AG04450 (cell line): ENCODE measurements around the gene MYH11. TPM values are rescaled to one million over a fixed set of nuclear protein-coding genes. Genes with fewer than 3 reads are reported as not detected.

Experiments used
- CTCF ChIA-PET: fragments of 300-600, 350-600 bp; formaldehyde crosslinking; extraction: SDS; loops from one replicate; lab custom pipeline; 2022; ENCODE audit warnings: antibody characterized with exemption, inconsistent platforms; lab: Charles Lee
- POLR2A ChIA-PET: fragments of 350-600 bp; formaldehyde crosslinking; extraction: SDS; loops from one replicate; lab custom pipeline; 2021; ENCODE audit warnings: antibody characterized with exemption, inconsistent platforms; lab: Yijun Ruan, JAX
- DNase-seq: peaks from one replicate; pipeline ENCODE4 v3.0.0-alpha.2; 2011; ENCODE audit warnings: low read depth, low spot score
- H3K27ac ChIP-seq: one replicate; pipeline ENCODE4 v1.5.1; 2012; ENCODE audit warnings: low read depth, low read length, control low read depth
- H3K27me3 ChIP-seq: one replicate; pipeline ENCODE4 v1.6.0; 2012; ENCODE audit warnings: low read length; ENCODE audit not compliant: control insufficient read depth, insufficient read depth
- H3K4me3 ChIP-seq: 2 replicates; pipeline ENCODE4 v1.5.1; 2011; ENCODE audit warnings: mild to moderate bottlenecking, low read depth, low read length, control low read depth
- H3K9me3 ChIP-seq: 2 replicates; pipeline ENCODE4 v1.5.1; 2012; ENCODE audit warnings: low read length; ENCODE audit not compliant: control insufficient read depth, insufficient read depth
- polyA plus RNA-seq: library from polyadenylated mRNA; depleted of rRNA; stranded (reverse); fragments of >200 nt; gene quantifications from 2 replicates; pipeline ENCODE4 v1.2.3, GENCODE V29; 2011
- TF ChIP-seq, protein P1 (sequence below): IDR thresholded peaks from 2 replicates; pipeline ENCODE4 v1.5.1; 2011; ENCODE audit warnings: low read depth, low read length, control low read depth, inconsistent platforms

The MYH11 gene
- polyA plus RNA-seq, 1 experiment = 0.20 TPM

GRCh38 chr16:15714393-15715172 lies 142.2 kb downstream of the MYH11 start:
- TF ChIP-seq, protein P1, sequence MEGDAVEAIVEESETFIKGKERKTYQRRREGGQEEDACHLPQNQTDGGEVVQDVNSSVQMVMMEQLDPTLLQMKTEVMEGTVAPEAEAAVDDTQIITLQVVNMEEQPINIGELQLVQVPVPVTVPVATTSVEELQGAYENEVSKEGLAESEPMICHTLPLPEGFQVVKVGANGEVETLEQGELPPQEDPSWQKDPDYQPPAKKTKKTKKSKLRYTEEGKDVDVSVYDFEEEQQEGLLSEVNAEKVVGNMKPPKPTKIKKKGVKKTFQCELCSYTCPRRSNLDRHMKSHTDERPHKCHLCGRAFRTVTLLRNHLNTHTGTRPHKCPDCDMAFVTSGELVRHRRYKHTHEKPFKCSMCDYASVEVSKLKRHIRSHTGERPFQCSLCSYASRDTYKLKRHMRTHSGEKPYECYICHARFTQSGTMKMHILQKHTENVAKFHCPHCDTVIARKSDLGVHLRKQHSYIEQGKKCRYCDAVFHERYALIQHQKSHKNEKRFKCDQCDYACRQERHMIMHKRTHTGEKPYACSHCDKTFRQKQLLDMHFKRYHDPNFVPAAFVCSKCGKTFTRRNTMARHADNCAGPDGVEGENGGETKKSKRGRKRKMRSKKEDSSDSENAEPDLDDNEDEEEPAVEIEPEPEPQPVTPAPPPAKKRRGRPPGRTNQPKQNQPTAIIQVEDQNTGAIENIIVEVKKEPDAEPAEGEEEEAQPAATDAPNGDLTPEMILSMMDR = no peak
- POLR2A ChIA-PET = interaction anchor here (0.6 kb wide), 1 partner anchor 15 kb away, joined by 4 read pairs; no protein-coding TSS in a partner anchor
- DNase-seq = no peak
- Histone ChIP-seq H3K4me3 (no peak overlapping the region), H3K9me3 (no peaks in the 10 kb centered on the region; the same call in 1 of the 2 replicates), H3K27ac (no peak overlapping the region), H3K27me3 (no peaks in the 10 kb centered on the region)
- CTCF ChIA-PET = no interaction called here

GRCh38 chr16:15708997-15709396 lies 147.8 kb downstream of the MYH11 start:
- H3K4me3 ChIP-seq = no peak overlapping the region
- CTCF ChIA-PET = interaction anchor here (0.6 to 0.7 kb wide), 2 partner anchors 413 to 419 kb away, joined by 3 to 7 read pairs; no protein-coding TSS in a partner anchor
- DNase-seq = no peak
- POLR2A ChIA-PET = no interaction called here
- no peaks in the 10 kb centered on the region for H3K9me3 ChIP-seq
- no peaks in the 10 kb centered on the region for H3K27me3 ChIP-seq
- TF ChIP-seq, protein P1 = no peak
- H3K27ac ChIP-seq = no peak overlapping the region

GRCh38 chr16:15708096-15708495 lies 148.7 kb downstream of the MYH11 start:
- CTCF ChIA-PET = interaction anchor here (0.6 to 0.8 kb wide), 3 partner anchors 54 to 420 kb away, joined by 3 to 7 read pairs (median 6); partner anchors contain the start of gene MARF1
- TF ChIP-seq, protein P1 = no peak
- H3K9me3 ChIP-seq = no peaks in the 10 kb centered on the region
- POLR2A ChIA-PET = no interaction called here
- no peak overlapping the region for H3K4me3 ChIP-seq
- H3K27ac ChIP-seq = no peak overlapping the region
- DNase-seq = peak; percentile 29
- H3K27me3 ChIP-seq = no peaks in the 10 kb centered on the region

GRCh38 chr16:15707332-15707731 lies 149.5 kb downstream of the MYH11 start:
- Histone ChIP-seq H3K27me3 (no peaks in the 10 kb centered on the region), H3K9me3 (no peaks in the 10 kb centered on the region), H3K27ac (no peak overlapping the region), H3K4me3 (no peak overlapping the region)
- POLR2A ChIA-PET = no interaction called here
- TF ChIP-seq, protein P1 = no peak
- no peak for DNase-seq
- CTCF ChIA-PET = interaction anchor here (0.6 kb wide), 1 partner anchor 53 kb away, joined by 3 read pairs; no protein-coding TSS in a partner anchor

GRCh38 chr16:15705064-15705565 lies 151.7 kb downstream of the MYH11 start:
- H3K27me3 ChIP-seq = no peaks in the 10 kb centered on the region
- DNase-seq = no peak
- CTCF ChIA-PET = interaction anchor here (0.7 to 2.1 kb wide), 8 partner anchors 10 to 281 kb away, joined by 3 to 9 read pairs (median 4); no protein-coding TSS in a partner anchor
- TF ChIP-seq, protein P1 = no peak
- POLR2A ChIA-PET = no interaction called here
- H3K4me3 ChIP-seq = no peak overlapping the region
- H3K27ac ChIP-seq = no peak overlapping the region
- no peaks in the 10 kb centered on the region for H3K9me3 ChIP-seq
